CD4-positive, alpha-beta T cell treated with Interleukin-21 for 1 hour (primary cell): ENCODE measurements around the gene MALSU1.
"Not testable (repeated sequence)": the region's sequence is repeated elsewhere in the genome, so short reads cannot be mapped to it uniquely, and the experiment has no call there.

ENCODE experiments used
- DNase-seq: peaks from one replicate; pipeline ENCODE4 v3.0.0-alpha.2; 2020

The MALSU1 gene

DNA sequence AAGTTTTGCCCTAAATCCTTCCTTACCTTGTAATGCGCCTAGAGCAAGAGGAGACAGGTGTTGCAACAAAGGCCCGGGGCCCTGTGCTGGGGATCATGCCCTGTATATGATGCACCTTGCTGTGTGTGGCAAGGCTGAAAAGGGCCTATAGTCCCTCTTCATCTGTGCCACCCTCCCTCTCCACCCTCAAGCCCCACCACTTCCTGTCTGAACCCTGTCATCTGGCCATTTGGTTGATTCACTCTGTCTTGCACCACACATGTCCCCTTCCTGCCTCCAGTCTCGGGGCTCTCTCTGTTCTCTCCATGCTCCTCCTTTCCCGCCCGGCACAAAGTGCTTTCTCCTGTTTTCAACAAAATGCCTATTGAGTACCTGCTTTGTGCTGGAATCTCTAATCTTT lies 11.5 kb upstream of the MALSU1 start:
- DNase-seq, result no peak

DNA sequence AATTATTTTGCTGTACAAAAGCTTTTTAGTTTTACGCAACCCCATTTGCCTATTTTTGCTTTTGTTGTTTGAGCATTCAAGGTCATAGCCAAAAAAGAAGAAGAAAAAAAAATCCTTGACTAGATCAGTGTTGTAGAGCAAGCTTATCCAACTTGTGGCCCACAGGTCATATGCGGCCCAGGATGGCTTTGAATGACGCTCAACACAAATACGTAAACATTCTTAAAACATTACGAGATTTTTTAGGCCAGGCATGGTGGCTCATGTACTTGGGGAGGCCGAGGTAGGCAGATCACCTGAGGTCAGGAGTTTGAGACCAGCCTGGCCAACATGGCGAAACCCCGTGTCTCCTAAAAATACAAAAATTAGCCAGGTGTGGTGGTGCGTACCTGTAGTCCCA lies 8.1 kb upstream of the MALSU1 start:
- no peak for DNase-seq

DNA sequence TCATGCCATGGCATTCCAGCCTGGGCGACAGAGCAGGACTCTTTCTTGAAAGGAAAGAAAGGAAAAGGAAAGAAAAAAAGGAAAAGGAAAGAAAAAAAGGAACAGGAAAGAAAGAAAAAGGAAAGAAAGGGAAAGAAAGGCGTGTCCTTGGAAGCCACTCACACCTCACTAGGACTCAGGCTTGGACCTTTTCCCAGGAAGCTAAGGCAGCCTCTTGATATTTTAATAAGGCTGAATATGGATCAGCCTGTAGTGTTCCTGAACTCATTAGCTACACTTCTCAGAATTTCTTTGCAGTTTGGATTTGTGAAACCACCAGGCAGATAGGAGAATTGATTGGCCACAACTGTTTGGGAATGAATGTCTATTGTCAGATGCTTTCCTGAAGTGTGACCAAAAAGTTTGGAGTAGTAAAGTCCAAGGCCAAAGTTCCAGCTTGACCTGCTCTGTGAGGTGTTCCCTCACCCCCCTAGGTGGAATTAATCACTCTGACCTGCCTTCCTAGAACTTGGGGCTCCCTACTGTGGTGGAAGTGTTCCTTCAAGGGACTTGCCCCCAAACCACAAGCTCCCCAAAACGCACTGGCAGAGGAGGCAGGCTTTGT lies 7.1 kb upstream of the MALSU1 start:
- no peak for DNase-seq

DNA sequence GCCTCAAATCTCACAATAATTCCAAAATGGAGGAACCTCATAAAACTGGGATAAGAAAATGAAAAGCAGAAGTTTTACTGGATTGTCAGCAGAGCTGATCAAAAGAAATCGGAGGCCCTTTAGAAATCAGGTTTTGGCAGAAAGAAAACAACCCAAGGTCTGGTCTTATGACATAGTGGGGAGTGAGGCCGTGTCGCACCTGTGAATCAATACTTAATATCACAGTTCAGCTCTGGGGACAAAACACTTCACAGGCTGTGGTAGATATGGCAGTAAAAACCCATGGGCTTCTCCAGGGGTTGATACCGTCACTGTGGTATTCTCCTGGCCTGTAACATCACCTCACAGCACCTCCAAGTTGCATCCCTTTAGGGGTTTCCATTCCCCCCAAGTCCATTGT lies 6.5 kb upstream of the MALSU1 start:
- DNase-seq, result no peak

DNA sequence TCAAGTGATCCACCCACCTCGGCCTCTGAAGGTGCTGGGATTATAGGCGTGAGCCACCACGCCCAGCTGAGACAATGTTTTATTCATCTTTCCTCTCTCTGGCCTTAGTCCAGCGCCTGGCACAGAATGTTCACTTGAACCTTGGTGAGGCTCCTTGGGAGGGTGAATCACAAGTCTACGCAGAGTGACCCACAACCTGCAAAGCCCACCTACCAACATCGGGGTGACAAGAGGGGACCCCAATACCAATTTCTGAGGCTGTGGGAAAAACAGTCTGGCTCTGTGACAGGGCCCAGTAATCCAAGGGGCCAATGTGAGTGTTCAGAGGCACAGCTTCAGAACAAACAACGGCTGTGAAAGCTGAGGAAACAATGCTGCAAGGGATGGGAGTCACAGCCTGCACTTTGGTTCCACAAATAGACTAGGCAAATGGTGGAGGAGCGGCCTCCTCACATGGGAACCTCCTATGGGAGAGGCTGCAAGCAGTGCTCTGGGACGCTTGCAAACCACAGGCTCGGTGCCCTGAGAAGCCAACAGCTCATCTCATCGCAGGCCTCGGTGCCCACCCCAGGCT lies 5.6 kb upstream of the MALSU1 start:
- DNase-seq, result no peak

DNA sequence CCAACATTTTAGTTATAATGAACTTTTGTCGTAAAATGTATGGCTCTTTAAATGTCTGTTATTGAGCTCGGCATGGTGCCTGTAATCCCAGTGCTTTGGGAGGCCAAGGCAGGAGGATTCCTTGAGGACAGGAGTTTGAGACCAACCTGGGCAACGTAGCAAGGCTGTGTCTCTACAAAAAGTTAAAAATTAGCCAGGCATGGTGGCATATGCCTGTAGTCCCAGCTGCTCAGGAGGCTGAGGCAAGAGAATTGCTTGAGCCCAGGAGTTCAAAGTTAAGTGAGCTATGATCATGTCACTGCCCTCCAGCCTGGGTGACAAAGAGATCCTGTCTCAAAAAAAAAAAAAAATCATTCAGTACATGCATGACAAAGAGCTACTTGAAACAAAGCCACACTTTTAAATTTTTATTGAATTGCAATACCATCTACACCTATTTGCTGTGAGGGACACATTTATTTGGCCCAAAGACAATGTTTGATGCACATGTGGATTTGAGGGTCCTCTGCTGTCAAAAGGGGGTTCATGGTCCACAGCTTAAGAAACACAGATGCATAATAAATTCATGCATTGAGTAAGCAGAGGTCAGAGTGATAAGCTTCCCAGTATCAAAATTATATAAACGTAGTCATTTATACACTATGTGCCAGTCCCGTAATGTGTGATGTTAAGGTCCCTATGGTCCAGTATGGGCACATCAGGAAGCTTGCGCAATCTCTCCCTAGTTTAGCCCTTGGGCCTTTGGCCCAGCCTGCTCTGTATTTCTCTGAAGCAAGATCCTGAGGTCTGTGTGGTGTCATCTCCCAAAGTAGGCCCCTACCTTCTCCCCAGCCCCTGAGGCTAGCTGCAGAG lies 4.4 kb upstream of the MALSU1 start:
- DNase-seq, result no peak

DNA sequence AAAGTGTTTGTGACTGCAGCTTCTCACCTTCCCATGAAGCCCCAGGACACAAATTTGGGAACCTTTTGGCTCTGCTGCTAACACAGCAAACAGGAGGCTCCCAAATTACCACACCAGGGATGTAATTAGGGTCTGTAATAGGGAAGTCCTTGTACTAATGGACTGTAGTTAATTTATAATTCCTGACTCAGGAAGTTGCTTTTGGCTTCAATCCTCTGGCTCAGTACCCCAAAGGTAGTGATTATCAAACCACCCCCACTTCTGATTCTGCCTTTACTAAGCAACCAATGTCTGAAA lies 3.8 kb upstream of the MALSU1 start:
- DNase-seq, result no peak

DNA sequence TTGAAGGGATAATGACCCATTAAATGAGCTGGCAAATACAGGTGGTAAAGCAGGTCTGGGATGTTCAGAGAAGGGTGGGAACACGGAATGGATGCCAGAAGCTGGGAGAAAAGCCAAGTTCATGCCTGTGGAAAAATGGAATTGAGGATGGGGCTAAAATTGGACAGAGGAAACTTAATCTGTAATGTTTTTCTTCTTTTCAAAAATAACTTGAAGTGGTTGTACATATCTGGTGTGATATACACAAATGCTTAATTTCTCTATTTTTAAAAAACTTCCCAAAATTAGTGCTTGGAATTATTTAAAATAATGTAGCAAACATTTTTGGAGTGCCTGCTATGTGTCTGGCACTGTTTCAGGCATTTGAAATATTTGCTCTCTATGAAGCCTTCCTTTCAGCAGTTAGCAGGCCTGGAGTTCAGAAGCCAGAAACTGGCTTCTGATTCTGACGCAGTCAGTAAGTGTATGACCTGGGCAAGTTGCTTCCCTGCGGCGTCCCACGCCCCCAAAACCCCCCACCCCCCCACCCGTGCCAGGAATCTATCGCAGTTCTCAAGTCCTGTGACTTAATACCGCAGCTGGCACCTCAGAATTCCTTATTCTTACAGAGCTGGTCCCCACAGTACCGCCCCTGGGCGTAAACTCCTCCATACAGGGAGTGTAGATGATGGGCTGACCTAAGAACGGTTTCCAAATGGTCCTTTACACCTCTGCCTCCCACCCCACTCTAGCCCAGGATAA lies 828 bp upstream of the MALSU1 start:
- no peak for DNase-seq

DNA sequence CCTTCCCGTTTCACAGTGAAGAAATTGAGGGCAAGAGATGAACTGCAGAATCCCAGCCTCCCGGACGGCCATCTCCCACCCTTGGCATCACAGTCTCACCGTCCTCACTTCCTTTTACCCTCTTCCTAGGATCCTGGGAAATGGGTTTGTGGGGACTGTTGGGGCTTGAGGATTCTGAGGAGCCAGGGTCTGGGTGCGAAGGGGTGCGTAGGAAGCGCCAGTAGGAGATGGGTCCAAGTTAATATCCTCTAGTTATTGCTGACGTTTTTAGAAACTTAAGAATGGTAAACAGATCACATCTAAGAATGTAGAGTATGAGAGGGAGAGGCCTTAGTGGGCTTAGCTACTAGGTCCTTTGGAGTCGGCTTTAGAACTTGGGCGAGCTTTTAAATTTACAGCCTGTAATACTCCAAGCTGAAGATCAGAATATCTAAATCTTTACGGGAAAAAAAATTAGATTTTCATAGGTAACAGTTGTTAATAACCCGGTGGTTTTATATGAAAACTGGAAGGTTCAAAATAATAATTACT lies 696 bp downstream of the MALSU1 start:
- no peak for DNase-seq

DNA sequence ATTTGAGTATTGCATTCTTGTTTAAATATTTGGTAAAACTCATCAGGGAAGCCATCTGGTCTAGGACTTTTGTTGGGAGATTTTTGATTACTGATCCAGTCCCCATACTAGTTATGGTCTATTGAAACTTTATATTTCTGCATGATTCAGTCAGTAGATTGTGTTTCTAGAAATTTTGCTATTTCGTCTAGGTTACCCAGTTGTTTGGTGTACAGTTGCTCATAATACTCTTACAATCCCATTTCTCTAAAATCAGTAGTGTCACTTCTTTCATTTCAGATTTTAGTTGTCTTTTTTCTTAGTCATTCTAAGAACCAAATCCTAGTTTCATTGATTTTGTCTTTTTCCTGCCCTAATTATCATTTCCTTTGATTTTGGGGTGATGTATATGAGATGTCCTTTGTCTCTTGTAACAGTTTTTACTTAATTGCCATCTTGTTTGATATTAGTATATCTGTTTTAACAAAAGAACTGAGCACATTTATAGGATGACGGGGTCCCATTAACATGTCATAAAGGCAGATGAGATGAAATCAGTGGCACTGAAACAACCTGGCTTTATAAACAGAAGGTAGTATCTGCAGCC lies 7.9 kb downstream of the MALSU1 start:
- no peak for DNase-seq

DNA sequence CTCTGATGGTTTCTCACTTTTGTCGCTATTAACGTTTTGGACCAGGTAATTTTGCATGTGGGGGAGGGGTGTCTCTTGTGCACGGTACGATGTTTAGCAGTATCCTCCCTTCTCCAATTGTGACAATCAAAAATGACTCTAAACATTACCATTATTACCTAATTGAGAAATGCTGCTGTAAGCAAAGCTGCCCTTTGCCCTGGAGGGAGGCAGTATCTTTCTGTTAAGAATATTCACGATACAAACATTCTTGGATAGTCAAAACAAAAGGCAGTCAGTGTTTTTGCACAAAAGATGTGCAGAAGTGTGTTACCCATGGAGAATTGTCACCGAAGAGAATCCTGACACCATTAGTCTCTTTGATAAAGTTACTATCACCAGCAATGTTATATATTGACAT lies 9.6 kb downstream of the MALSU1 start:
- DNase-seq, result no peak

DNA sequence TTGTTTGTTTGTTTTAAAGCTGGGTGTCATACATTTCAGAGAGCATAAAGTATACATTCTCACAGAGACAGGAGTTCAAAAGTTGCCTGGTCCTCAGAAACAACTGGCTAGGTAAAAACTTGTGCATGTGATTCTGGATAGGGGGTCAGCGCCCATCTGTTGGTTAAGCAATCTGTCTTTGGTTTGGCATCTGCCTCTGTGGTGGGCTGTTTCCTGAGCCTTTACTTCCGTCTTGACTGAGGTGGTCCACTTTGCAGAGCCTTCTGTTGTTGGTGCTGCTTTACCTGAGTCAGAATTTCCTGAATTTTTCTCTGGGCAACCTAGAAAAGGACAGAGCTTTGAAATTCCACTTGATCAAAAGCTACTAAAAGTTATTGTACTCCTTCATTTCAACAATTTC lies 13.0 kb downstream of the MALSU1 start:
- not testable (repeated sequence) for DNase-seq

DNA sequence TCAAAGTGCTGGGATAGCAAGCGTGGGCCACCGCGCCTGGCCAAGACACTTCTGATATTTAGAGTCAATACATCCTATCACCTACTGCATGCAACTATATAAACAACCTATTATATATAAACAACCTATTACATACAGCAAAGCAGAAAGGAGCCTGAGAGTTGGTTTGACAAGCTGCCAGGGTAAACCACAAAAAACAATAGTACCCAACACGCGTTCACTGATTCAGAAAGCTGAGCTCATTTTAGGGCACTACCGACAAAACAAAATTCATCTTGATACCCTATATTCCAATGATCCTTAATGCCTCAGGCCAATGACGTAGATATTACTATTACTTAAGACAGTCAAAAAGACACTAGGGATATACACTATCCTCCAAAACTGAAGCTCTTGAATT lies 16.2 kb downstream of the MALSU1 start:
- DNase-seq, result no peak

DNA sequence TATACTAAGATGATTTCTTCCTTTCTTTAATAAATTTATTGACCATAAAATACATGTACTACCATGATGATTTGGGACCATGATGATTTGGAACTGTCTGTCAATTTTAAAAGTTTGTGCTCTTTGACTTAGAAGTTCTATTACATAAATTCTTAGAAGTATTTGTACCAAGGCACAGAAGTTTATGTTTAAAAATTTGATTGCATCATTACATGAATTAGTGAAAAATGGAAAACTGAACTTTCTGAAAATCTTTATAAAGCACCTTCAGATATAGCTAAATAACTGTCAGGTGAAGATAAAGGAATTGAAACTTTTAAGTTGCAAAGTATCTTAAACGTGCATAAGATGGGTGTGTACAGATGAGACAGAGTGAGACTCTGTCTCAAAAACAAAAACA lies 32.0 kb downstream of the MALSU1 start:
- DNase-seq, result no peak

DNA sequence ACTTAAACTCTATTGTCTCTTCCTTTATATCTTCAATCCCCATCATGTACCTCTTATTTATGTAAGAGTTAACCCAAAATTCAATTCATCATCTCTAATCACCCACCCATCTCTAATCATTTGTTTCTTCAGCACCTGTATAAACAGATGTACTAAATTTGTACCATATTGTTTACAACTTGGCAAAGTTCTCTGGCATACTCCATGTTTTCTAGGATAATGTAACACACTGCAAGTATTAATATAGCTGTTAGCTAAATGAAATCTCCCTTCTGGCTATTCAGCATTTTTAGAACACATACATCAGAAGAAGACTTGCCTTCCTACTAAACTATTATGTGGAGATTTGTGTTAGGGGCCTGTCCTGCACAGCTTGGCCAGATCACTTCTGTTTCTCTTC lies 33.1 kb downstream of the MALSU1 start:
- DNase-seq, result no peak

DNA sequence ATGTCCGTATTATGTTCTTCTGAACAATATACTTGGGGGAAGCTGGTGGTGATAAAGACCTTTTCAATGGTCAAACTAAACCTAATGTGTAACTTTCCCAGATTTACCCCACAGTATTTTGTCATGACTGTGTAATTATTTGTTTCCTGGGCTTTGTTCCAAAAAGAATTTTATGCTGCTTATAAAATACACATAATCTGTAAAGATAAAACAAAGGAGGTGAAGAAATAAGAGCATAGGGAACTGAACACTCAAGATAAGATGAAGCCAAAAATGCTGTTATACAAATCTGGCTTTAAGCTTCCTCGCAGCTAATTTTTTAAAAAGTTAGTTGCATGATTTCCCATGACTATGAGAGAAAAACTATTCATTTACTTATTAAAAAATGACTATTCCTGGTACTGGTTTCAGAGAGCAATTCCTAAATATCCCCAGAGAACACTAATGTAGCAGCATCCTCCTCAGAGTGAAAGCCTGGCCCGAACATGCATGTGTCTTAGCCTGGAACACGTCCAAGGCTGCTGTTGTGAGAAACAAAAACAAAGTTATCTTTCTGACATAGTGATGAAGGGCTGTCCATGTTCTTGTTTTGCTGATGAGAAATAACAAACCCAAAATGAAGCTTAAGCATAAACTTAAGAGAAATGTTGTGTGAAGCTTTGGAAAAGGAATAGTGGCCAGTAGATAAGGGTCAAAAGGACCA lies 33.9 kb downstream of the MALSU1 start:
- no peak for DNase-seq

DNA sequence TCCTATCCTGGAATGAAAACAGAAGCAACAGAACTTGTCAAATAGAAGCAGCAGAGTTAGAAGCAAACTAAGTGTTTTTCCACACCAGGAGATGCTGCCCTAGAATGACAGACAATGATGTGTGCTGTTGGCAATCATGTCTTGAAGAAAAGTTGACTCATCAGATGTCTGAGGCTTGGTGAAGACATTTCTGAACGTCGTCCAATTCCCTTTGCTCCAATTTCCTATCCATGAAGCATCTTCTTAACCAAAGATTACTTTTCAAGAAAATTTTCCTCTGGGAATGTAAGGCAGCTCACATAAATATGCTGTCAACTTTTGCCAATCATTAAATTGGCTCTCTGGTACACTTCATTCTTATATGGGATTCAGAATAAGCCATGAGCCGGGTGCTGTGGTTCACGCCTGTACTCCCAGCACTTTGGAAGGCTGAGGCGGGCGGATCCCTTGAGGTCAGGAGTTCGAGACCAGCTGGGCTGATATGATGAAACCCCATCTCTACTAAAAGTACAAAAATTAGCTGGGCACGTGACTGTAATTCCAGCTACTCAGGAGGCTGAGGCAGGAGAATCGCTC lies 34.6 kb downstream of the MALSU1 start:
- DNase-seq, result no peak

DNA sequence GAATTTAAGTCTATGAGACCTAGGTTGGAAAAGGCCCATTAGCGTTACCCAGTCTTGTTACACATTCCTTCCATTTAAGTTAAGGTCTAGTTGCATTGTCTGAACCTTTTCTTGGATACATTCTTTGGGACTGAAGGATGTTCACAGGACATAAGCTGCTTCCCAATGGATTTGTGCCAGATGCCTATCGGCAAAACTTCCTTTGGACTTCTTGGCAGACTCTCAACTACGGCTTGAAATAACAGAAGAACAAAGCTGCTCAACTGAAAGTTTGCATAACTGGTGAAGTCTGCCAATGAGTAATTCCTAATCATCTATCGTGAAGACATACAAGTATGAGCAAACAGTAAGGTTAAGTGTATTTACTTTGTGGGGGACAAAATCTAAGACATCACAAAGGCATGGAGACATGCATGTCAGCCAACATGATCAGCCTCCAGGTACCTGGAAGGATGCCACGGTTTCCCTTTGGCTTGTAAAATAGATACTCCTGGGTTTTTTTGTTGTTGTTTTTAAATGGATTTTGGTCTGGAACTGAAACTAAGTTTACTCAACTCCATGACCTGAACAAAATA lies 35.4 kb downstream of the MALSU1 start:
- DNase-seq, result no peak

DNA sequence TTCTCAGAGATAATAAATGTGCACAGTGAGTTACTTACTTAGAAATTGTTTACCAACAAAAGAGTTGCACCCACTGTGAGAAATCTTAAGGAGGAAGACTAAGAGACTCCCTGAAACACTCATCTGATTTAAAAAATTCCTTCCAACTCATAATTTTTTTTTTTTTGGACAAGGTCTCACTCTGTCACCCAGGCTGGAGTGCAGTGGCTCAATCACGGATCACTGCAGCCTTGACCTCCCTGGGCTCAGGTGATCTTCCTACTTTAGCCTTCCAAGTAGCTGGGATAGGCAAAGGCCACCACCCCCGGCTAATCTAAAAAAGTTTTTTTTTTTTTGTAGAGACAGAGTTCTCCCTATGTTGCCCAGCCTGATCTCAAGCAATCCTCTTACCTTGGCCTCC lies 36.0 kb downstream of the MALSU1 start:
- no peak for DNase-seq

DNA sequence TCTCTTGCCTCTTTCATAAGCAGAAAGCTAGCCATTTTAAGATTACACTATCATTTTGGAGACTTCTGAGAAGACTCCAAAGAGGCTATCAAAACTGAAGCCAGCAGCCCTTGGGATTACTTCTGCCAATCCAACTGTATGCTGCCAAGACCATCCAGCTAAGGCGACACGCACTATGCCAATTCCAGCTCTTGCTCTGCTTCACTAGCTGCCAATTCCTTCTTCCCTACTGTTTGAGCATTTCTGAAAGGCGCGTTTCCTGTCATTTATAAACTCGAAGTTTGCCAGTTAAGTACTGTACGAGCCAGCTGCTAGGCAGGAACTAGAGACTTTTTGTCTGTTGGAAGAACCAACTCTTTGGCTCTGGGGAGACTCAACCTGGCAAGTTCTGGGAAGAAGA lies 36.5 kb downstream of the MALSU1 start:
- no peak for DNase-seq

DNA sequence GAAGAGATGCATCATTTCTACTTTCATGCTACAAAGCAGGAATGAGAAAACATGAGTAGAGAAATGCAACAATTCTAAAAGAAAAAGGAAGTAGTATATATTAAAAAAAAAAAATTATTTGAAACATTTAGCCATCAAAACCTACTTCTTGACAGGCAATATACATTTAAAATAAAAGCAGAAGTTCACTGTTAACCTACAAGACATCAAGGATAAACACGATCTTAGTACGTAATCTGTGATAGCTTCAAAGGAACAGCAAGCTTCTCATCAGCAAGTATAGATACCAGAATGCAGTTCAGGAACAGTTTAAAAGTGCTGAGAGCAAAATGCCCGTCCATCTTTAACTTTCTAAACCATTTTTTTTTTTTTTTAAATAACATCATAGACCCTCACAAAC lies 36.9 kb downstream of the MALSU1 start:
- no peak for DNase-seq

DNA sequence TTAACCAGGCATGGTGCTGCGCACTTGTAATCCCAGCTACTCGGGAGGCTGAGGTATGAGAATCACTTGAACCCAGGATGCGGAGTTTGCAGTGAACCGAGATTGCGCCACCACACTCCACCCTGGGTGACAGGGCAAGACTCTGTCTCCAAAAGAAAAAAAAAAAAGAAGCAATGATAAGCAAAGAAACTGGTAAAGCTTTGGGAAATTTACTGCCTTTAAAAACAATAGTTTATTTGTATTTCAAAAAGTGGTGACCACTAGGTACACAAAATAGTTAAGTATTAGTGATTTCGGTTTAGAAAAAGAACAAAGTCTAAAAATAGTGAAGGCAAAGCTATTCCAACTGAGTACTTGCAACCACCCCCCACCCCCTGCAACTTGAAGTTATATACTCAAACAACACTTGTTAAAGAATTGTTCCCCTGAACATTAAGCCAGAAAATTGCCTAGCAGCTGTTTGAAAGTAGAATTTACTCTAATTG lies 37.7 kb downstream of the MALSU1 start:
- DNase-seq, result no peak
